CD1c-positive myeloid dendritic cell (primary cell): ENCODE data around the gene ANO4.
"Not testable (repeated sequence)": the region's sequence is repeated elsewhere in the genome, so short reads cannot be mapped to it uniquely, and the experiment has no call there.

Experiments
- DNase-seq: peaks from one replicate; pipeline ENCODE4 v3.0.0-alpha.2; 2016; ENCODE audit errors: extremely low spot score

ANO4 gene

DNA sequence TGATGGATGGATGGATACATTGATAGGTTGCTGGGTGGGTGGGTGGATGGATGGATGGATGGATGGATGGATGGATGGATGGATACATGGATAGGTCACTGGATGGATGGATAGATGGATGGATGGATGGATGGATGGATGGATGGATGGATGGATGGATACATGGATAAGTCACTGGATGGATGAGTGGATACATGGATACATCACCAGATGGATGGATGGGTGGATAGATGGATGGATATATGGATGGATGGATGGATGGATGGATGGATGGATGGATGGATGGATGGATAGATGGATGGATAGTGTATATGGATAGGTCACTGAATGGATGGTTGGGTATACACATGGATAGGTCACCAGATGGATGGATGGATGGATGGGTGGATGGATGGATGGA, 194.9 kb downstream of the ANO4 start:
- DNase-seq, result not testable (repeated sequence)

DNA sequence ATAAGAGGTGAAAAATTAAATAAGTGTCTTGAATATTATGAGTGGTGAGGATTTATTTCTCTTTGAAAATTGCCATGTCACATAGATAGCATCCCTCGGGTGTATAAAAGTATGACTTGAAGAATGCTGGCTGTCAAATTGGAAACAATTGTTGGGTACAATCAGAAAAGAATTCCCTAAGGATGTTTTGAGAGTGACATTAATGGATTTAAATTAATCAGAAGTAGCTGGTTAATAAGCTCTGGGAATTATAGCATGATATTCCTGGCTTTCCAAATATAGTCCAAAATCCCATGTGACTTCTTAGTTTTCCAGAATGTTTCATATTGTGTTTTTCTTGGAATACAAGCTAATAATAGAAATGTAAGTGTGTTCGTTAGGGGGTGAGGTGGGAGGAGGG, 196.5 kb downstream of the ANO4 start:
- no peak for DNase-seq

DNA sequence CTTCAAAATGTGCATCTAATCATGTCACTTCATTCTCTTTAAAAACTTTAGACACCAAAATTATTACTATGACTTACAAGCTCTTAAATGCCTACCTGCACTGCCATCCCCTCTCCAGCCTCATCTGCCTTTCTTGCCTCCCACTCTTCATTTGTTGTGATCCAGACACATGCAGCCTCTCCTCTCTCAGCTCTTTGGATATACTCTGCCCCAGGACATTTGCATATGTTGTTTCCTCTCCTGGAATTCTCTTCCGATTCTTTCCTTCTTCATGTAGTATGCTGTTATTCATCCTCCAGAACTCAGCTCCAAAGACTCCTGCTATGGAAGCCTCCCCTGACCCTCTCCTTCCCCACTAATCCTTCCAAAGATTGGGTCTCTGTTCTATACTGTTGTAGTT, 197.6 kb downstream of the ANO4 start:
- no peak for DNase-seq

DNA sequence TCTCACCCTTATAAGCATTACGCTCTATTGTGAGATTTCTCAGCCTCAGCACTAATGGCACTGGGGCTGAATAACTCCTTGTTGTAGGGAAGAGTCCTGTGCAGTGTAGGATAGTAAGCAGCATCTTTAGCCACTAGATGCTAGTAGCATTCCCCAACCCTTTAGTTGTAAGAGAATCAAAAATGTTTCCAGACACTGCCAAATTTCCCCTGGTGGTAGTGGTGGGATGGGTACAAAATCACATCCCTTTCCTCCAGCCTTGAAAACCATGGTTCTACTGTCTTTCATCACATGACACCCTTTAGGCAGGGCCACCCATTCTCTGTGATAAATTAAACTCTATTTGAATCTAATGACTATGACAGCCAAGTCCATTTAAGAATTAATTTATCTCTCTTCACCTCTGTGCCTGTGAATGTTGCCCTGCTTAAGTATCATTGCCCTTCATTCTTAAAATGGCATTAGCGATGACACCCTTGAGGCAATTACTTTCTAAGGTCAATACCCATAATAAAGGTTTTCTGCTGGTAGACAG, 199.4 kb downstream of the ANO4 start:
- no peak for DNase-seq

DNA sequence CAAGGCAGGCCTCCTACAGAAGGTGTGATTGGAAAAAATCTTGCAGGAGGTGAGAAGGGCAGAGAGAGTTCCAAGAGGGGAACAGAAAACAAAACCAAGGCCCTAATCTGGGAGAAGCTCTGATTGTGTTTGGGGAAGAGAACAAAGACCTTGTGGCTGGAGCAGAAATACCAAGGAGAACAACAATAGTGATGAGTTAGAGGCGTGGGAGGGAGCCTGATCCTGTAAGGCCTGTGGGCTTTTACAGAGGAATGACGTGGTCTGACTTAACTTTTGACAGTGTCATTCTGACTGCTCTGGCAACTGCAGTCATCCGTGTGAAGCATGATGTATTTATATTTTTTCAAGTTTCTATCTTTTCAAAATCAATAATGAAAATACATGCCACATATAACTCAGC, 200.6 kb downstream of the ANO4 start:
- peak; percentile 53 for DNase-seq

DNA sequence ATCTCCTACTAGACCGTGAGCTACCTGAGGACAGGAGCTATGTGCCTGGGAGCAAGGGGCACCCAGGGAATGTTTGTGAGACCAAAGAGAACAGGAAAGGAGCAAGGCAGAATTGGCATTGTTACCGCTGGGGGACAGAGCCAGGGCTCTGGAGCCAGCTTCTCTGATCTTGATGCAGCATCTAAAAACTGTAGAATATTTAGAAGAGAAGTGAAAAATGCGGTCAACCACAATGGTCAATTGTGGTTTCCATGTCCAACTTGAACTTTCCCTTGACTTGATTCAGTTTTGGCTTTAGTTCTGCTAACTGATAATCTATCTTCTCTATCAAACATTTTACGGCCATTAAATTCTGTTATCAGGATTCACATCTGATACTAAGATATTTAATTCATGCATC, 201.2 kb downstream of the ANO4 start:
- DNase-seq, result peak; percentile 28

DNA sequence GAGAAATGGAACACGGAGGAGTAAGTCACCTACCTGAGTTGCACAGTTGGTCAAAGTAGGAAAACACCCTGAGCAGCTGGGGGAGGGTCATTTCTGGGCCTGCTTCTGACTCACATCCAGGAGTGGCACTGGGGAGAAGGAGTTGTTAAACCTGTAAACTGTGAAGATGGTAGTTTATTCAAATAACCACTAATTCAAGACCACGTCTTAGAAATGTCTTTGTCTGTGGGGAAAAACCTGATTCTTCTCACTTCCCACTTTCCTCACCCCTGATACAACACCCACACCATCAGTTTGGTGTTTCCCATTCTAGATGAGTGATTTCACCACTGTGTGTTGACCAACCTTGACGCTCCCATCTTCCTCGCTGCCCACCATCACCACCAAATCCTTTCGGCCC, 207.1 kb downstream of the ANO4 start:
- peak; percentile 7 for DNase-seq

DNA sequence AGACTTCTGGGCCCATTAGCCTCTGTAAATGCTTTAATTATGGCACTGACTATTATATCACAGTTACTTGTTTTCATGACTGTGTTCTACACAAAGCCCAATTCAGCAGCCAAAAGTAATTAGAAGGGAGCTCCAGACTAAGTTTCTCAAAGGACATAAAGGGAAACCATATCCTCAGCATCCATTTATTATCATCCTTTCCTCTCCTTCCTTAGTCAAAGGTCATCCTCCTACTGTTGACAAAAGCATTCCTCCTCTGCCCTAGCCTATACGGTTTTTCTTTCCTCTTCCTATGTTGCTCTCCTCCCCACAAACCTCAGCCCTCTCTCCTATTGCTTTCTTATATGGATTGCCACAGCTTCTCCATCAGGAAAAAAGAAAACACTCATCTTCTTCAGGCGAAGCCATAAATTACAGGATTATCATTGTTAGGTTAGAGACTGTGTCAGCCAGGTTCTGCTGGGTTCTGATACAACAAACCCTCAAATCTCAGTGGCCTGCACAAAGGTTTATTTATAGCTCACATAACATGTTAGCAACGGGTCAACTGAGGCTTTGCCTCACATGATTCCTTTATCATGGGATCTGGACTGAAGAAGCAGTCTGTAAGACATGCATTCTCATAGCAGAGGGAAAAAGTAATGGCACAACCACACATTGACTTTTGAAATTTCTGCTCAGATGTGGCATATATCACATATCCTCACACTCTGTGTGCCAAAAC, 208.3 kb downstream of the ANO4 start:
- DNase-seq, result no peak

DNA sequence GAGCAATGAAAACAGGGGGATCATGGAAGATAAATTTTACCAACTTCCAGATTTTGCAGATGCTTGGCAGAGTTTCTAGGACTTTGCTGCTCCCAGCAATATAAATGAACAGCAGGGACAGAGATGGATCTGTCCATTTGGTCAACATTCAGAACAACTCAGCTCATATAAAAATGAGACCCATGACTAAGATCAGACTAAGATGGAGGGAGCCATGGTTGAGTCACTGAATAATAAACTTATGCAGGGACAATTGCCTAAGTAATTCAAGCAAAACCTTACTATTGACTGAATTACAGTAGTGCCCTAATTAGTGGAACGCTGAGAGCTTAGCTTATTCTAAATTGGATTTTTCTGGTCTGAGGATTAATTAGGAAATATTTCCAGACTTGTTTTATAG, 210.3 kb downstream of the ANO4 start:
- no peak for DNase-seq

DNA sequence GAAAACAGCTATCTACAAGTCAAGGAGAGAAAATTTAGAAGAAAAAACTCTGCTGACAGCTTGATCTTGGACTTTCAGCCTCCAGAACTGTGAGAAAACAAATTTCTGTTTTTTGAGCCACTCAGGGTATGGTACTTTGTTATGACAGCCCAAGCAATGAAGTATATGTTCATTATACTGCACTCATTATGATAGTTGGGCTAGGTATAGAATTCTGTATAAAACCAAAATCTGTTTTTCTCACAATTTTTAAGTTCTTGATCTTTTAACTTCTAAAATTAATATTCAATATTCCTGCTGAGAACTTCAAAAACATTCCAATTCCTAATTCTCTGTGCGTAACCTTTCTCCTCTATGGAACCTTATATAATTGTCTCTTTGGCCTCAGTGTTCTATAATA, 214.7 kb downstream of the ANO4 start:
- no peak for DNase-seq

DNA sequence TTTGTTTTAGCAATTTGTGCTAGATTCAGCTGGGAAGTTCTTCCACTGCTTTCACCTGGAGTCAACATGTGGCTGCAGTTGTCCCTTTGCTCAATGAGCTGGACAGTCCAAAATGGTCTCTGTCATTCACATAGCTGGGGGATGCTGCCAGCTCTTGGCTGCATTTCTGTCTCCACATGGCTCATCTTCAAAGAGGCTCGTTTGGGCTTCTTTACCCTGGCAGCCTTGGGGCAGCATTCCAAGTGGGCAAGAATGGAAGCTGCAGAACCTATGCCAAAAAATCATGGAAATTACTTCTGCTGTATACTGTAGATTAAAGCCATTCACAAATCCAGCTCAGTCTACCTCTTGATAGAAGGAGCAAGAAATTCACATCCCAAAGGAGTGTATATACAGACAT, 216.3 kb downstream of the ANO4 start:
- DNase-seq, result no peak

DNA sequence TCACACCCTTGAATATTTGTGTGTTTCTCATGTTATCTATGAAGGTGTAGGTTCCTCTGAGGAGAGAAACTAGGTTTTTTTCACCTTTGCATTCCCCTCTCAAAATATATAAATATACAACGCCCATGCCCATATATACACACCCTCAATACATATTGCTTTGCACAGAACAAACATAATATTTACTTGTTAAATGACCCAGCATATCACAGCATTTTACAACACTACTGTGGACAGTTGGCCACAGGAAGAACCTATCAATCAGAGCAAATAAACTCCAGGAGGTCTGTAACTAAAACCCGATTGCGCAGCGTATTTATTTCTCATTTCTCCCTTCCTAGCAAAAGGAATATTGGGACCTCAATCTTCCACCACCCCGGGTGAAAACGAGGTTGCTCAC, 219.4 kb downstream of the ANO4 start:
- DNase-seq, result no peak

DNA sequence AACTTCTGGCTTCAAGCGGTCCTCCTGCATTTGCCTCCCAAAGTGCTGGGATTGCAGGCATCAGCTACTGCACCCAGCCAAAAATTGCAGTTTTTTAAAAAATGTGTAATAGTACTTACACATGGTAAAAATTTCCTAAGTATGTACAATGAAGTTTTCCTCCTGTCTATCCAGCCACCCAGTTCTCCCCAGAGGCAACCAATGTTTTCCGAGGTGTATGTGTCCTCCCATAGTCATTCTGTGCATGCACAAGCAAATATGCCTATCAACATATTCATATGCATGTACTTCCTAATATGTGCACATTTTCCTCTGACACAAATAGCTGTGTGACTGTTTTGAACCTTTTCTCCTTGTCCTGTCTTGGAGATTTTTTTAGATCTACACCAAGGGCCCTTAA, 220.5 kb downstream of the ANO4 start:
- no peak for DNase-seq

DNA sequence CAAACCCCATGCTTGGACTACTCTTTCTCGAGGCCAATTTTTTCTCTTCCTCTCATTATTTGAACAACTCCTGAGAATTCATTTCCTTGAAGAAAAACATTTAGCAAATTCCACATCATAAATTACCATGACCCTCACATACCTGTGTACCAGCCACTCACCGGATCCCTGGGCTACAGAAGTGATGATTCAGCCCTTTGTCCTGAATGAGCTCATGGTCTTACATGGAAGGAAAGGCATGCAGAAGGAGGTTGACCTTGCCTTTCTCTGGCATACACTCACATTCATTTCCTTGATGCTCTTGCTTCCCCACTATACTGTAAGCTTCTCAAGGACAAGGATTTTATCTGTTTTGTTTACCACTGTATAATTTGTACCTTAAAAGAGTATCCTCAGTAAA, 224.0 kb downstream of the ANO4 start:
- DNase-seq, result no peak

DNA sequence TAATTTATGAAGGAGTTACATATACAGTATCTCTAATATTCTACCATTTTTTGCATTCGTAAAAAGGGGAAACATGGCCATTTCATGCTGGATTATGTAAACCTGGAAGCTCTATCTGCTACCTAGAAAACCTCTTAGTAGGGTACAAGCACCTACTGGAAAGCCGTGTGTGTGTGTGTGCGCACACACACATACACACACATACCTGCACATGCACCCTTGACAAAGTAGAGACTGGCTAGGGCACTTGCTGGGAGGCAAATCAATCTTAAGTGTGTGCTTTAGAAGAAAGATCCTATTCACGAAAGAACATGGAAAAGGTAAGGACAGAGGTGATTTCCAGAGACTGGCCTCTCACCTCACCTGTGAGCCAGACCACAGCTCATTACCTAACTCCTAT, 224.6 kb downstream of the ANO4 start:
- DNase-seq, result no peak

DNA sequence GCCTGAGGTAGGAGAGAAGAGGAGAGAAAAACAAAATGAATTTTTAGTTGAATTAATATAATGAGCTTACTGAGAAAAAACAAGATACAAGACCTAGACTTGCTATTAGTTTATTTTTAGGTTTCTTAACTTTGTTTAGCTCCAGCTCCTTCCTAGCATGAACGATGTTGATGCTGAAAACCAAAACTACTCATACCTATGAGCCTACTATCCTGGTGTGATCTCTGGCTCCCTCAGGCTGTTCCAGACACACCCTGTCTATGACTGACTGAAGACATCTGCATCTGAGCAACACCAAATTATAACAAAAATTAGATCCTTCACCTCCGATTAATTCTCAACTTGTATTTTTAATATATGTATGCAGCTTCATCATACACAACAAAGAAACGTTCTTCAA, 225.1 kb downstream of the ANO4 start:
- DNase-seq, result no peak

DNA sequence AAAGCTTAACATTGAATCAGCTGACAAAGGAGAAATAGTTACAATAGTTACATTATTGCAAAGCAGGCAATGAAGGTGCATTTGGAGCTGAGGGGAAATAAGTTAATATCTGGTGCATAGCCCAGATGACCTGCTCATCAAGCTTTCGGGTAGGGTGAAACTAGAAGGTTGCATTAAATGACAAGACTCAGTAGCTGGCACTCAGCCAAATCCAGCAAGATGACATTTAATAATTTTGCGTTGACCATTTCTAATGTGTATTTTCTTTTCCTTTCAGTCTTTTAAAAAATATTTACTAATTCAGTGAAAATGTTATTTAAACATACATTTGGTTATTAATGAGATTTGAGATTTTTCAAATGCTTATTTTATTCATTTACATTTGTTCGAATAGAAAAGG, 226.9 kb downstream of the ANO4 start:
- no peak for DNase-seq

DNA sequence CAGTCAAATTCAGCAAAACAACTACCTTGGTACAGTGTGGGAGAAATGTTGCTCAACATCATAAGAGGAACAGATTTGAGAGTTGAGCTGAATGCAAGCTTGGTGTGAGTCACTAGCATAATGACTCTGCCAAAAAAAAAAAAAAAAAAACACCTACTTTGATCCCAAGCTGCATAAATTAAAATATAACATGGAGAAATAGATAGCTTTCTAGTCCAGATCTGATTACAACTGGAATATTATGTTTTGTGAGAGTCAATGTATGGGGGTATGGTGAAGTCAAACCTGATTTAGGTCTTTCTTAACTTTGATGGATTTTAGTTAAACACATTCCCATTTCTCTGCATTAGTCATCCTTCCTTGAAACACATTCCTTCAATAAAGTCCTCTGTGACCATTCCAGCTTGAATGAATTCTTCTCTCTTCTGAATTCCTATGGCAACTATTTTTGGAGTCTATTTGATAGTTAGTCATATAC, 227.4 kb downstream of the ANO4 start:
- peak; percentile 40 for DNase-seq

DNA sequence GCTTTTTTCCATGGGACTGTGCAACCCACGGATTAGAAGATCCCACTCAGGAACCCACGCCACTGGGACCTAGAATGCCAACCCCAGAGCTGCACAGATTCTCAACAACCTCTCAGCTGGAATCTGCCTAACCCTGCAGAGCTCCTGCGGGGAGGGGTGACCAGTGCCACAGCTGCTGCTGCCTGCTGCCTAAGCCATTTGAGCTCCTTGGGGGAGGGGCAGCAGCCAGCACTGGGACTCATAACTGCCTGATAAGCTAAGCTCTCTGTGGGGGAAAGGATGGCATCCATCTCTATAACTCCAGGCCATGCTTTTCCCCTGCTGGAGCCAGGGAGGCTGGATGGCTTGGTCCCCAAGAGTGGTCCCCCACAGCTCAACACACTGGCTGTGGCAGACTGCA, 232.6 kb downstream of the ANO4 start:
- DNase-seq, result no peak

DNA sequence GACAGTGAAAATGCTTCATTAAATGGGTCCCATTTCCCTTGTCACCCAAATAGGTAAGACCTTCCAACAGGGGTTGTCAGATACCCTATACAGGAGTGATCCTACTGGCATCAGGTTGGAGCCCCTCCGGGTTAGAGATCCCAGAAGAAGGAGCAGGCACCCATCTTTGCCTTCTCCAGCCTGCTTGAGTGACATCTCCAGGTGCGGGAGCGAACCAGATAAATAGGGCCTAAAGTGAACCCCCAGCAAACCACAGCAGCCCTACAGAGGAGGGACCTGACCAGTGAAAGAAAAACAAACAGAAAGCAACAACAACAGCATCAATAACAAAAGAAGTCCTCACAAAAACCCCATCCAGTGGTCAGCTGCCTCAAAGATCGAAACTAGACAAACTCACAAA, 233.2 kb downstream of the ANO4 start:
- DNase-seq, result no peak

DNA sequence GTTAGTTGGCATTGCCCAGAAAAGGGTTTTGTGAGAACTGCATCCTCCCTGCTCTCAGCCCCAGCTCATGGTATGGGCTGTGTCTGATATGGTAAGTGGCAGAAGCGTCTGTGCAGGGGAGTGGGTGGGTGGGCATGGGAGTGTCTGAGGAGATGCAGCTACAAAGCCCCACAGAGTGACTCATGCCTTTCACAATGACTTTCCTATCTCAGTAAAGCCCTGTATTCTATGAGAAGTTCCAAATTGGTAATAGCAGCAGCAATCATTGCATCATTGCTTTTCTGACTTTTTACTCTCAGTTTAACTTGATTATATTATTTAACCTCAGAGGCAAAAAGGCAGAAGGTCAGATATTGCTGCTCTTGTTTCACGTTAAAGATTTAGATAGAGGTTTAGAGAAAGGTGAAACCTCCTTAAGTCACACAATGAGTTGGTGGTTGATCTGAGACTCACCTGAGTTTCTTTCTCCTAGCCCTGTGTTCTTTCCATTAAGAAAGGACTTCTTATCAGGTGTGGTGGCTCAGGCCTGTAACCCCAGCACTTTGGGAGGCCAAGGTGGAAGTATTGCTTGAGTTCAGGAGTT, 243.8 kb downstream of the ANO4 start:
- DNase-seq, result no peak

DNA sequence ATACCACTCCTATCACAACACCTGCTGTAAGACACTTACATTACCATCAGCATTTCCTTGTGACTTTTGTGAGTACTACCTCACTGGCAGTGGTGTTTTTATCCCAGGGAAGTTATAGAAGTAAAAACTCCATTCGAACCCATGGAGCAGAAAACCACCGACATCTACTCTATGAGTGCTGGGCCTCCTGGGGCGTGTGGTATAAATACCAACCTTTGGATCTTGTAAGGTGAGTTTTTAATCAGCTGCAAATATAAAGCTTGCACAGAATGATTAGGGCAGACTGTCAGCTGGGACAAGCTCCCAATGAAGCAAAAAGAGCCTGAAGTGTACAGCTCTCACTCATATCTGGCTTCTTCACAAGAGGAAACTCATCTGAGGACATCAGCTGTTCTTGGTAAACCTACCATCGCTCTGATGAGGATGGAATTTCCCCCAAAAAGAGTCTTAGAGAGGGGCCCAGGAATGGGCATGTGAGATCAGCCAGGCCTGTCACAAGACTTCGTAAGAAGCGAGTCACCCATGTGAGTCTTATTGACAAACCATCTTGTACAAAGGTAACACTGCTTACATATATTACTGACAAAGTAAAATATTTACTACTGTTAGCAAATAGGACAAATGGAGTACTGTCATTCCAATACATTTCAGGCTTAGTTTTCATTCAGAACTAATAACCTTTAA, 245.4 kb downstream of the ANO4 start:
- DNase-seq, result no peak

DNA sequence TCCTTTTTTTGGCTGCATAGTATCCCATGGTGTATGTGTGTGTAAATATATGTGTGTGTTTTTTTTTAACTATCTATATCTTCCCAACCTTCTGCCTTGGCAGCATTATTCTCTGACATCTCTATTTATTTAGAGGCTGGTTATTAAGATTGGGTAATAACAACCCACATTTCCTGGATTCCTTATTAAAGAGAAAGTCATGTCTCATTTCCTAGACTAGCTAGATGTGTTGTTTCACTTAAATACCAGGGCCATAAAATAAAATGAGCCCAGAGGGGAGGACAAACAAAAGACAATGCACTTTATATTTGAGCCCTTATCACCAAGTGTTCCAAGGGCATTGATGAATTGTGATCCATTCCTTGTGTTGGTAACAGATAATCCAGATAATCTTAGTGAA, 246.4 kb downstream of the ANO4 start:
- no peak for DNase-seq
